Ishikawa (cell line): ENCODE data around the gene ASB1.

Experiments
- CEBPB ChIP-seq: IDR thresholded peaks from 2 replicates; pipeline ENCODE4 v1.6.1; 2012
- CREB1 ChIP-seq: IDR thresholded peaks from 2 replicates; pipeline ENCODE4 v1.6.1; 2012; ENCODE audit warnings: low read depth
- EGR1 ChIP-seq: IDR thresholded peaks from 2 replicates; pipeline ENCODE4 v1.6.1; 2012
- EP300 ChIP-seq: IDR thresholded peaks from 2 replicates; pipeline ENCODE4 v1.6.1; 2012; ENCODE audit warnings: borderline replicate concordance
- FOXM1 ChIP-seq: IDR thresholded peaks from 2 replicates; pipeline ENCODE4 v1.6.1; 2012; ENCODE audit warnings: low read depth, borderline replicate concordance
- NFIC ChIP-seq: IDR thresholded peaks from 2 replicates; pipeline ENCODE4 v1.6.1; 2012
- RAD21 ChIP-seq: IDR thresholded peaks from 2 replicates; pipeline ENCODE4 v1.6.1; 2012; ENCODE audit warnings: low read depth
- REST ChIP-seq: IDR thresholded peaks from 2 replicates; pipeline ENCODE4 v1.6.1; 2012; ENCODE audit warnings: low read depth, mild to moderate bottlenecking
- TAF1 ChIP-seq: IDR thresholded peaks from 2 replicates; pipeline ENCODE4 v1.6.1; 2012; ENCODE audit warnings: low read depth, mild to moderate bottlenecking
- TCF12 ChIP-seq: IDR thresholded peaks from 2 replicates; pipeline ENCODE4 v1.6.1; 2012; ENCODE audit warnings: low read depth
- TEAD4 ChIP-seq: IDR thresholded peaks from 2 replicates; pipeline ENCODE4 v1.6.1; 2012
- USF1 ChIP-seq: IDR thresholded peaks from 2 replicates; pipeline ENCODE4 v1.6.1; 2012
- YY1 ChIP-seq: IDR thresholded peaks from 2 replicates; pipeline ENCODE4 v1.6.1; 2012; ENCODE audit warnings: low read depth
- ZBTB7A ChIP-seq: IDR thresholded peaks from 2 replicates; pipeline ENCODE4 v1.6.1; 2012; ENCODE audit warnings: low read depth
- TF ChIP-seq, protein P1 (sequence below): IDR thresholded peaks from 2 replicates; pipeline ENCODE4 v1.6.1; 2012

ASB1 gene

DNA sequence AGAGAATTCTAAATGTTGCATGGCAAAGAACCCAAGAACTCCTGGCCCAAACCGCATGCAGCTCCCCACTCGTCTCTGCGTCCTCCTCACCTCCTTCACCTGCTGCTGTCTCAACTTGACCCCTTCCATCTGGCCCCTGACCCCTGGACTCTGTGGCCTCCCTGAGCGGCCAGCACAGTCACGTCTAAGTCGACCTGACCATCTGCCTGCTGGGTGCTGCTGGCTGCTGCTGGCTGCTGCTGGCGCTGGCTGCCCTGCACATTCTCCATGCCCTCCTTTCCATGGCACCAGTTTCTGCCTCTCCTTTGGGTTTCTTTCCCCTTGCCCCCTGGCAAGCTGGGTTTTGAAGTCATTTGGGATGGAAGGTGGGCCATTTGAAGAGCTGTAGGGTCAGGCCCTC, 30.1 kb upstream of the ASB1 start:
- TF ChIP-seq ZBTB7A (no peak), RAD21 (no peak), EGR1 (no peak), REST (no peak)

DNA sequence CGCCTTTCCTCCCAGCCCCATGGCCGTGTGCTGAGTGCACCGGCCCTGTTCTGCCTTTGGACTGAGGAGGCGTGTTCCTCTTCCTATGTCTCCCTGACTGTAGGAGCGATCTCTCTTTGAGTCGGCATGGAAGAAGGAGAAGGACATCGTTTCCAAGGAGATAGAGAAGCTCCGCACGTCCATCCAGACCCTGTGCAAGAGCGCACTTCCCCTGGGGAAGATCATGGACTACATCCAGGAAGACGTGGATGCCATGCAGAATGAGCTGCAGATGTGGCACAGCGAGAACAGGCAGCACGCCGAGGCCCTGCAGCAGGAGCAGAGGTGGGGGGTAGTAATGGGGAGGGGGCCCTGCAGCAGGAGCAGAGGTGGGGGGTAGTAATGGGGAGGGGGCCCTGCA, 29.4 kb upstream of the ASB1 start:
- TF ChIP-seq TAF1 (no peak), TCF12 (no peak), ZBTB7A (no peak), EP300 (no peak), EGR1 (no peak)

DNA sequence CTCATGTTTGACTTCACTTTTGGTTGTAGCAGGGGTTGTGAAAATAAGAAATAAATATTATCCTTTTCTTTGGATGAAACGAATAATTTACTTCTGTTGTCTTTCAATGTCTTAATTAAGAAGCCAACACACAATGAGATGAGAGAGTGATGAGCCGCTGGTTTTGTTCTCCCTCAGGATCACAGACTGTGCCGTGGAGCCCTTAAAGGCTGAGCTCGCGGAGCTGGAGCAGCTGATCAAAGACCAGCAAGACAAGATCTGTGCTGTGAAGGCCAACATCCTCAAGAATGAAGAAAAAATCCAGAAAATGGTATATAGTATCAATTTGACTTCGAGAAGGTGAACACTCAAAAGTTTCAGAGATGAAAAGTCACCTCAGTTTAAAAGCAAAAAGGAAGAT, 28.1 kb upstream of the ASB1 start:
- no peak for TF ChIP-seq CREB1

DNA sequence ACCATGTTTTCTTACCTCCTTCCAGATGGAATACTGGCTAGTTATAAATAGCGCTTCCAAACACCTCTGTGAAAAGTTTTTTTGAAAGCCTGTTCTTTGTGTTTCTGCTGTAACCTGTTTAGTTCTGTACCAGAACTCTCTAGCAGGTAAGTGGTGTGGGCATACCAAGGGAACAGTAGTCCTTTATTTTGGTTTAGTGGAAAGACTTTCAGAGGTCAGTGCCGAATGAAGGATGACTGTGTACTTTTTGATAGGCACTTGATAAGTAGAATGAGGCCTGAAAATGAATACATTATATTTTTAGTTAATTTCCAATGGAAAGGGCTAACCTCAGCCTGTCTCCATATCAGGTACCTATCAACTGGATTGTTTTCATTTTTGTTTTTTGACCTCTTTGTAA, 27.6 kb upstream of the ASB1 start:
- TF ChIP-seq CREB1 (no peak), ZBTB7A (no peak), NFIC (no peak), CEBPB (no peak), TAF1 (no peak), FOXM1 (no peak), EGR1 (no peak), YY1 (no peak), EP300 (no peak), USF1 (no peak), RAD21 (no peak), REST (no peak), TEAD4 (no peak), TCF12 (no peak)
- TF ChIP-seq, protein P1, sequence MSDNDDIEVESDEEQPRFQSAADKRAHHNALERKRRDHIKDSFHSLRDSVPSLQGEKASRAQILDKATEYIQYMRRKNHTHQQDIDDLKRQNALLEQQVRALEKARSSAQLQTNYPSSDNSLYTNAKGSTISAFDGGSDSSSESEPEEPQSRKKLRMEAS: no peak

DNA sequence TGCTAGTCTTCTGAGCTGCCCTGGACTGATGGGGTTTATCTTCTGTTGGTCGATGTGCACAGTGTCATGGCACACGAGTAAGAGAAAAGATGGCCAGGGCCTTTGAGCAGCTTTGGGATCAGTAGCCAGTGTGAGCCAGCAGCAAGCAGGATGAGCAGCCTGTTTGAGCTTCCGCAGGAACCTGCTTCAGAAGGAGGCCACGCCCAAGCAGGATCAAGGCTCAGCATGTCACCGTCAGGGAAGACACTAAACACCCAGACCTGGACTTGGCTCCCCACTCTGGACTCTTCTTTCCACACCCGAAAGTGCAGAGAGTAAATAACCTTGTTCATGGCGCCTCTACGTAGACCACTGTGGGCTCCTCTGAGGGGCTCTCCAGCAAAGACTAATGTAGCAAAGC, 25.2 kb upstream of the ASB1 start:
- no peak for TF ChIP-seq TCF12
- no peak for TF ChIP-seq NFIC
- TF ChIP-seq RAD21: no peak
- no peak for TF ChIP-seq ZBTB7A
- no peak for TF ChIP-seq CEBPB
- TF ChIP-seq EP300: no peak

DNA sequence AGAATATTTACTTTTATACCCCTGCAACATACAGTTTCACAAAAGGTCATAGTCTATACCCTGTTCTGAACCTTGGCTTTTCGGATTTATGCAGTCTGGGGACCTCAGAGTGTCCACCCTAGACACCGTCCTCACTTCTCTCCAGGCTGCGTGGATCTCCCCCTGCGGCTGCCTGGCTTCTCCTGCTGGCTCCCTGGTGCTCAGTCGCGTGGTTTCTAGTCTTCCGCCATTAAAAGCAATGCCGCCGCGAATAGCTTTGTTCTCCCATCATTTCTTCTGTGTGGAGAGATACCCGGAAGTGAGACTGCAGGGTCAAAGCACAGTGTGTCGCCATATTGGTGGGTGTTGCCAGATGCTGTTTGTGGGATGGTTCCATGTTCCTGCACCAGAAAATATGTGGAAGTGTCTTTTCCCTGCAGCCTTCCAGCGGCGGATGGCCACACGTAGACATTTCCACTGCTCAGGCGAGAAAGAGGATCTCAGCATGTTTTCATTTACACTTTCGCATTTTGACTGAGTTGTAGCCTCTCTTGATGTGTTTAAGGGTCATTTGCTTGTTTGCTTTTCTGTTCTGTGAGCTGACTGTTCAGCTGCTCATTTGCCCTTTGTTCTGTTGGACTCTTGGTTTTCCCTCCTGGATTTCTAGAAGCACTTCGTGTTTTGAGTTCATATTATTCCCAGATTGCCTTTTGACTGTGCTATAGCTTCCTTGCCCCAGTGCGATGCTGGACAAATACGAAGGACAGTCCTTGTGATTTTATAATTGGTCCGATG, 22.9 kb upstream of the ASB1 start:
- no peak for TF ChIP-seq TAF1
- TF ChIP-seq TCF12: no peak
- TF ChIP-seq EP300: no peak
- TF ChIP-seq FOXM1: no peak
- TF ChIP-seq USF1: no peak
- TF ChIP-seq TEAD4: no peak
- no peak for TF ChIP-seq EGR1
- TF ChIP-seq, protein P1: no peak
- TF ChIP-seq CREB1: no peak
- no peak for TF ChIP-seq REST
- TF ChIP-seq YY1: no peak
- no peak for TF ChIP-seq ZBTB7A
- TF ChIP-seq NFIC: no peak
- no peak for TF ChIP-seq CEBPB
- TF ChIP-seq RAD21: no peak
